A673 (cell line): Measurements from ENCODE around the gene CYTH3. TPM values are rescaled to one million over a fixed set of nuclear protein-coding genes. Genes with fewer than 3 reads are reported as not detected.

Experiments
- BruUV-seq: library from RNA; stranded (reverse); fragments of 400-500 nt; replicated peaks from 2 replicates; lab custom pipeline; 2021; lab: Mats Ljungman, UMichigan
- CTCF ChIA-PET: fragments of 300-600 bp; sonication (Branson Sonifier 250); formaldehyde crosslinking; loops from one replicate; lab custom pipeline; 2022; ENCODE audit warnings: antibody characterized with exemption; lab: Charles Lee
- POLR2A ChIA-PET: fragments of 300-600 bp; sonication (Branson Sonifier 250); formaldehyde crosslinking; loops from one replicate; lab custom pipeline; 2022; ENCODE audit warnings: antibody characterized with exemption; ENCODE audit not compliant: low non-redundant PET; lab: Charles Lee
- DNase-seq: peaks from one replicate; pipeline ENCODE4 v3.0.0-alpha.2; 2015; ENCODE audit warnings: low spot score
- H3K27ac ChIP-seq: fragments of 200-600 bp; sonication (generic); 2 replicates; pipeline ENCODE4 v1.5.1; 2016; ENCODE audit warnings: mixed run types, low read depth, mild to moderate bottlenecking, mixed read lengths, antibody characterized with exemption, low read length; ENCODE audit not compliant: poor library complexity, severe bottlenecking
- H3K27me3 ChIP-seq: fragments of 200-600 bp; sonication (generic); replicated peaks from 2 replicates; pipeline ENCODE4 v1.6.1; 2017; ENCODE audit warnings: mixed run types, low read depth, mild to moderate bottlenecking, mixed read lengths, antibody characterized with exemption, low read length; ENCODE audit not compliant: insufficient read depth, poor library complexity
- H3K36me3 ChIP-seq: fragments of 200-600 bp; sonication (generic); 2 replicates; pipeline ENCODE4 v1.6.1; 2016; ENCODE audit warnings: mixed run types, mild to moderate bottlenecking, mixed read lengths, antibody characterized with exemption, low read length; ENCODE audit not compliant: insufficient read depth, poor library complexity, severe bottlenecking
- H3K4me1 ChIP-seq: fragments of 200-600 bp; sonication (generic); 2 replicates; pipeline ENCODE4 v1.6.1; 2017; ENCODE audit warnings: mixed run types, mild to moderate bottlenecking, mixed read lengths, antibody characterized with exemption, low read length; ENCODE audit not compliant: insufficient read depth, poor library complexity, severe bottlenecking
- H3K4me3 ChIP-seq: fragments of 200-600 bp; sonication (generic); 2 replicates; pipeline ENCODE4 v1.5.1; 2016; ENCODE audit warnings: low read depth, mixed run types, mild to moderate bottlenecking, mixed read lengths, low read length; ENCODE audit not compliant: poor library complexity, severe bottlenecking
- H3K9me3 ChIP-seq: fragments of 200-600 bp; sonication (generic); 2 replicates; pipeline ENCODE4 v1.6.1; 2016; ENCODE audit warnings: mixed run types, low read depth, mild to moderate bottlenecking, mixed read lengths, antibody characterized with exemption, low read length; ENCODE audit not compliant: poor library complexity, severe bottlenecking
- CTCF ChIP-seq: fragments of 300-800, 200-600 bp; sonication (generic); conservative IDR thresholded peaks from 2 replicates; pipeline ENCODE4 v1.5.1; 2017; ENCODE audit warnings: low read depth, mild to moderate bottlenecking, antibody characterized with exemption, low read length, moderate library complexity, mixed read lengths
- EZH2 ChIP-seq: fragments of 200-600 bp; sonication (generic); IDR thresholded peaks from 2 replicates; pipeline ENCODE4 v1.6.1; 2017; ENCODE audit warnings: borderline replicate concordance, low read depth, mild to moderate bottlenecking, mixed read lengths, antibody characterized with exemption, low read length; ENCODE audit not compliant: poor library complexity, severe bottlenecking
- intact Hi-C: fragments of 100-400 bp; cut with micrococcal nuclease; formaldehyde crosslinking; loops from one replicate; pipeline ENCODE4 v1.10.0; 2022; ENCODE audit not compliant: unreplicated experiment
- total RNA-seq: library from RNA; stranded (reverse); gene quantifications from 2 replicates; pipeline ENCODE4 v1.2.3, GENCODE V29; 2021

The CYTH3 gene
- total RNA-seq, 1 experiment from 2014 or later, result 20.2 TPM

GRCh38 chr7:6277476-6277875 is 5.1 kb upstream of the CYTH3 start:
- Histone ChIP-seq H3K4me3 (no peak overlapping the region), H3K9me3 (no peaks in the 10 kb centered on the region), H3K27ac (no peak overlapping the region), H3K4me1 (no peaks in the 10 kb centered on the region), H3K27me3 (no peaks in the 10 kb centered on the region), H3K36me3 (no peaks in the 10 kb centered on the region)
- BruUV-seq, result no TSS peak
- intact Hi-C loops, result no loop called here
- POLR2A ChIA-PET, result interaction anchor here (1.3 kb wide), 1 partner anchor 852 kb away, joined by 3 read pairs; no protein-coding TSS in a partner anchor
- no peak for DNase-seq
- CTCF ChIA-PET, result interaction anchor here (0.7 kb wide), 1 partner anchor 57 kb away, joined by 4 read pairs; no protein-coding TSS in a partner anchor
- TF ChIP-seq CTCF (no peak), EZH2 (no peak)

- no peaks in the 10 kb centered on the region for H3K4me1 ChIP-seq
- intact Hi-C loops, result no loop called here
- H3K27ac ChIP-seq, result no peak overlapping the region
- no peaks in the 10 kb centered on the region for H3K9me3 ChIP-seq
- H3K36me3 ChIP-seq, result no peaks in the 10 kb centered on the region
- no peak for TF ChIP-seq EZH2
- no peak for TF ChIP-seq CTCF
- no peaks in the 10 kb centered on the region for H3K27me3 ChIP-seq
- BruUV-seq, result no TSS peak
- ChIA-PET POLR2A (interaction anchor here (1.3 kb wide), 1 partner anchor 852 kb away, joined by 3 read pairs; no protein-coding TSS in a partner anchor), CTCF (interaction anchor here (0.7 kb wide), 1 partner anchor 57 kb away, joined by 4 read pairs; no protein-coding TSS in a partner anchor)
- DNase-seq, result no peak
- H3K4me3 ChIP-seq, result no peak overlapping the region
Observed at GRCh38 chr7:6276911-6277408, 4.5 kb upstream of the CYTH3 start.

- ChIA-PET POLR2A (no interaction called here), CTCF (no interaction called here)
- TF ChIP-seq EZH2, result no peak
- TF ChIP-seq CTCF, result no peak
- Histone ChIP-seq H3K4me1 (no peaks in the 10 kb centered on the region), H3K4me3 (no peak overlapping the region), H3K36me3 (no peaks in the 10 kb centered on the region), H3K27ac (no peak overlapping the region), H3K9me3 (no peaks in the 10 kb centered on the region), H3K27me3 (no peaks in the 10 kb centered on the region)
- no peak for DNase-seq
- BruUV-seq, result no TSS peak
- intact Hi-C loops, result loop anchor here (5.0 kb wide), 1 partner anchor 112 kb away; no protein-coding TSS in a partner anchor
Observed at GRCh38 chr7:6274743-6275142, 2.3 kb upstream of the CYTH3 start.
